BLaER1 (cell line): ENCODE measurements around the gene METTL9.

ENCODE experiments used
- H3K27ac ChIP-seq: shearing (Covaris generic); formaldehyde crosslinking; 2 replicates; pipeline ENCODE4 v1.8.1; 2022
- H3K27me3 ChIP-seq: shearing (Covaris generic); formaldehyde crosslinking; 2 replicates; pipeline ENCODE4 v1.8.1; 2022
- H3K36me3 ChIP-seq: shearing (Covaris generic); formaldehyde crosslinking; 2 replicates; pipeline ENCODE4 v1.8.1; 2022
- H3K4me1 ChIP-seq: shearing (Covaris generic); formaldehyde crosslinking; 2 replicates; pipeline ENCODE4 v1.8.1; 2022
- H3K4me2 ChIP-seq: shearing (Covaris generic); formaldehyde crosslinking; 2 replicates; pipeline ENCODE4 v1.8.1; 2022
- H3K4me3 ChIP-seq: shearing (Covaris generic); formaldehyde crosslinking; 2 replicates; pipeline ENCODE4 v1.8.1; 2022
- H3K9ac ChIP-seq: shearing (Covaris generic); formaldehyde crosslinking; 2 replicates; pipeline ENCODE4 v1.8.1; 2022
- H3K9me3 ChIP-seq: shearing (Covaris generic); formaldehyde crosslinking; 2 replicates; pipeline ENCODE4 v1.8.1; 2022
- H4K20me1 ChIP-seq: shearing (Covaris generic); formaldehyde crosslinking; 2 replicates; pipeline ENCODE4 v1.8.1; 2022
- Cebpa-rat ChIP-seq: shearing (Covaris generic); IDR thresholded peaks from 2 replicates; pipeline ENCODE4 v1.8.1; 2022

METTL9 gene

DNA sequence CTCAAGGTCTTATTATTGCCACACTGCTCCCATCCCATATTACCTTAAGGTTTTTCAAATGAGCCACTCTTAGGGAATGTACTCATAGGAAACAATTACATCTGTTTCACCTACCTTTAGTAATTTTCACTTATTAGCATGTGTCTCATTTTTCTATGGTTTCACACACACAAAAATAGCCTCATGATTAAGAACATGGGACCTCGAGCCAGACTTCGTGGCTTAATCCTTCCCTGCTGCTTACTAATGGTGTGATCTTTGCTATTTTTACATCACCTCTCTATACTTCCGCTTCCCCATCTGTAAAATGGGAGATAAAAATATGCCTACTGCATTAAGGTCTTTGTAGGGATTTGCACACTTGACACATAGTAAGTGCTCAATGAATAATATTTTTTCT lies 102.9 kb downstream of the METTL9 start:
- no peak overlapping the region for H3K27ac ChIP-seq
- no peak overlapping the region for H3K9ac ChIP-seq
- no peaks in the 10 kb centered on the region for H3K27me3 ChIP-seq
- H4K20me1 ChIP-seq: no peaks in the 10 kb centered on the region
- no peak overlapping the region for H3K4me2 ChIP-seq
- no peak for TF ChIP-seq Cebpa-rat
- no peak overlapping the region for H3K4me3 ChIP-seq
- H3K4me1 ChIP-seq: peaks cover 6% of the 10 kb centered on the region; the same call in 1 of the 2 replicates
- no peaks in the 10 kb centered on the region for H3K36me3 ChIP-seq
- H3K9me3 ChIP-seq: peaks cover 4% of the 10 kb centered on the region; the same call in 1 of the 2 replicates

DNA sequence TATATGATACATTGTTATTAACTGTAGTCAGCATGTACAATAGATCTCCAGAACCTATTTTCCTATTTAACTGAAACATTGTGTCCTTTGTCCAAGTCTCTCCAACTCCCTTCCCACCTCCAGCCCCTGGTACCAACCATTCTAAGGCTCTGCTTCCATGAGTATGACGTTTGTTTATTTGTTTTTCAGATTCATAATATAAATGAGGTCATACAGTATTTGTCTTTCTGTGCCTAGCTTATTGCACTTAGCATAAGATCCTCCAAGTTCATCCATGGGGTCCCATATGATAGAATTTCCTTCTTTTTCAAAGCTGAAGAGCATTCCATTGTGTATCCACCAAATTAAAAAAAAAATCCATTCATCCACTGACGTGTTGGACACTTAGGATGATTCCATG lies 103.8 kb downstream of the METTL9 start:
- Histone ChIP-seq H3K9me3 (peaks cover 4% of the 10 kb centered on the region; the same call in 1 of the 2 replicates), H3K4me2 (no peak overlapping the region), H3K9ac (no peak overlapping the region), H3K4me1 (peaks cover 6% of the 10 kb centered on the region; the same call in 1 of the 2 replicates), H3K27me3 (no peaks in the 10 kb centered on the region), H3K36me3 (no peaks in the 10 kb centered on the region), H3K27ac (no peak overlapping the region), H4K20me1 (no peaks in the 10 kb centered on the region), H3K4me3 (no peak overlapping the region)
- no peak for TF ChIP-seq Cebpa-rat

DNA sequence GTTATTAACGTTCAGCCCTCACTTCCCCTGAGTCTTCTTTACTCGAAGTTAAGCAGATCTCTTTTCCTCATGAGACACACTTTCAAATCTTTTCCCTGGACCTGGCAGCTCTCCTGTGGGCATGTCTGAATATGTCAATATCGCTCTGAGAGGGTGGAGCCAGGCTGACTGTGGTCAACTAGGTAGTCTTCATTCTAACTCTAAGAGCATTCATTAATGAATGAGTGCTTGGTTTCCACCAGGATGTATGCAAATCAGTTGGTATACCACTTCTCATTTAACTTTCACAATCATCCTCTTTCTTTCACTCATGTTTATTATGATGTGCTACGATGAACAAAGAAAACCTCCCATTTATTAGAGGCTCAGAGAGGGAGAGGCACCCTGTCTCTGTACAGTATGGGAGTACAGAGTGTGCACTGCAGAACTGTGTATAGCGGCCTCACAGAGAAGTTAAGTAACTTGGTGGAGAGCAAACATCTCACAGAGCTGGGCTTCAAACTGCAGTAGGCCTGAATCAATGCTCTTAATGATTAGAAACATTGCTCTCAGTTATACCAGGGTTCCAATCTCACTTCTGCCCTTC lies 104.3 kb downstream of the METTL9 start:
- no peak overlapping the region for H3K27ac ChIP-seq
- H3K9me3 ChIP-seq: peaks cover 4% of the 10 kb centered on the region; the same call in 1 of the 2 replicates
- TF ChIP-seq Cebpa-rat: no peak
- H3K4me1 ChIP-seq: peaks cover 6% of the 10 kb centered on the region; the same call in 1 of the 2 replicates
- H3K9ac ChIP-seq: no peak overlapping the region
- H3K36me3 ChIP-seq: no peaks in the 10 kb centered on the region
- H3K4me3 ChIP-seq: no peak overlapping the region
- H3K4me2 ChIP-seq: peak overlapping the region; percentile 7; the same call in 1 of the 2 replicates
- H4K20me1 ChIP-seq: no peaks in the 10 kb centered on the region
- no peaks in the 10 kb centered on the region for H3K27me3 ChIP-seq

DNA sequence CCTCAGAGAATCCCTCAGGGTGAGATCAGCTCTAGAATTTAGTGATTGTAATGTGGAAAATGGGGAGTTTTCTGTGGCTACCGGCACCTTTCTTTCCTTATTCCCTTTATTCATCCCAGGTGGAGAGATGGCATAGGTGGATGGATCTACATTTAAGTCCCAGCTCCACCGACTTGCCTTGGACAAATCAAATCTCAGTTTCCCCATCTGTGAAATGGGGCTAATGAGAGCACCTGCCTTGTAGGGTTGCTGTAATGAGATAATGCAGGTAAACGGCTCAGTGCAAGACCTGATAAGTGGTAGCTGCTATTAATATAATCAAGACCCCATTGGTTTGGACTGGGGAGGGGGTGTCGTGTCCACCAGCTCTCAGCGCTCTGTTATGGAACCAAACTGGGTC lies 104.9 kb downstream of the METTL9 start:
- Histone ChIP-seq H4K20me1 (no peaks in the 10 kb centered on the region), H3K27me3 (no peaks in the 10 kb centered on the region), H3K9ac (no peak overlapping the region), H3K4me2 (no peak overlapping the region), H3K27ac (no peak overlapping the region), H3K4me3 (no peak overlapping the region), H3K9me3 (peaks cover 4% of the 10 kb centered on the region; the same call in 1 of the 2 replicates), H3K36me3 (no peaks in the 10 kb centered on the region), H3K4me1 (peaks cover 6% of the 10 kb centered on the region; the same call in 1 of the 2 replicates)
- TF ChIP-seq Cebpa-rat: no peak

- Histone ChIP-seq H3K27ac (no peak overlapping the region), H3K36me3 (no peaks in the 10 kb centered on the region), H3K27me3 (no peaks in the 10 kb centered on the region), H3K4me2 (no peak overlapping the region), H3K4me1 (peaks cover 6% of the 10 kb centered on the region; the same call in 1 of the 2 replicates), H3K4me3 (no peak overlapping the region), H3K9me3 (peaks cover 4% of the 10 kb centered on the region; the same call in 1 of the 2 replicates), H3K9ac (no peak overlapping the region), H4K20me1 (no peaks in the 10 kb centered on the region)
- no peak for TF ChIP-seq Cebpa-rat
Measured at GRCh38 chr16:21704733-21705132, 105.4 kb downstream of the METTL9 start.
